GM10266 (cell line): ENCODE results near the gene CACNA1S.

Experiments used
- DNase-seq: peaks from one replicate; pipeline ENCODE4 v3.0.0; 2012; ENCODE audit errors: extremely low spot score
- TF ChIP-seq, protein P1 (sequence below): IDR thresholded peaks from 2 replicates; pipeline ENCODE4 v1.5.1; 2012; ENCODE audit warnings: mild to moderate bottlenecking, low read depth; ENCODE audit not compliant: control insufficient read depth, insufficient read depth; ENCODE audit errors: missing control alignments

CACNA1S gene

DNA sequence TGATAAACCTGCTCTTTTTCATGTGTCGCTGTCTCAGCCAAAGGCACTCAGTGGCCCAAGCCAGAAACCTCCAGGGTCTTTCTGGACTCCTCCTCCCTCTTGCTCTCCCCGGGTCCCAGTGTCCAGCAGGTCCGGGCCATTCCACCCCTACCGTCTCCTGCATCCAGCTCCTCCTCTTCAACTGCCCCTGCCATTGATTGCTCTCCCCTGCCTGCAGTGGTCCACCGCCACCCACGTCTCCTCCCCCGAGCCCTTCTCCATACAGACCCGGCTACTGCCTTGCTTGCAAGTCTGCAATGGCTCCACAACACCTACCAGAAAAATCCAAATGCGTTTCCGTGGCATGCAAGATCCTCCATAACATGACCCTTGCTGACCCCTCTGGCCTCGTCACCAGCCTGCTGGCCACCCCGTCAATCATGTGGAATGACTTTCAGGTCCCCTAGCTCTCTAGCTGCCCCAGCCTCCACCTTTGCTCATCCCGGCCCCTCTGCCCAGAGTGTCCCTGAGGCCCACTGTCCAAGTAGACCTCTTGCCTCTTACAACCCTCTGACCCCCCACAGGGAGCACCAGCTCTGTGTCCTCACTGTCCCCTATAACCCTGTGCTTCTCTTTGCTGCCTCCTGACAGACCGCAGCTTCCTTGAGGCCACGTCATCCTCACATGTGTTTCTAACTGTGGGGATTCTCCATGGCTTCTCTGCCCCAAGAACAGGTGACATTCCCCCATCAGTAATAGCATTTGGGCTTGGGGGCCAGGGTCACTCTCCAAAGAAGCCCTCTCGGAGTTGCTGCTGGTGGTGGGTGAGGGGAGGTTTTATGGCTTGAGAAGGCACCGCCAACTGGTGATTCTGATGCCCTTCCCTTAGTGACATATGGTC lies 15.0 kb downstream of the CACNA1S start:
- TF ChIP-seq, protein P1, sequence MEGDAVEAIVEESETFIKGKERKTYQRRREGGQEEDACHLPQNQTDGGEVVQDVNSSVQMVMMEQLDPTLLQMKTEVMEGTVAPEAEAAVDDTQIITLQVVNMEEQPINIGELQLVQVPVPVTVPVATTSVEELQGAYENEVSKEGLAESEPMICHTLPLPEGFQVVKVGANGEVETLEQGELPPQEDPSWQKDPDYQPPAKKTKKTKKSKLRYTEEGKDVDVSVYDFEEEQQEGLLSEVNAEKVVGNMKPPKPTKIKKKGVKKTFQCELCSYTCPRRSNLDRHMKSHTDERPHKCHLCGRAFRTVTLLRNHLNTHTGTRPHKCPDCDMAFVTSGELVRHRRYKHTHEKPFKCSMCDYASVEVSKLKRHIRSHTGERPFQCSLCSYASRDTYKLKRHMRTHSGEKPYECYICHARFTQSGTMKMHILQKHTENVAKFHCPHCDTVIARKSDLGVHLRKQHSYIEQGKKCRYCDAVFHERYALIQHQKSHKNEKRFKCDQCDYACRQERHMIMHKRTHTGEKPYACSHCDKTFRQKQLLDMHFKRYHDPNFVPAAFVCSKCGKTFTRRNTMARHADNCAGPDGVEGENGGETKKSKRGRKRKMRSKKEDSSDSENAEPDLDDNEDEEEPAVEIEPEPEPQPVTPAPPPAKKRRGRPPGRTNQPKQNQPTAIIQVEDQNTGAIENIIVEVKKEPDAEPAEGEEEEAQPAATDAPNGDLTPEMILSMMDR, result no peak
- DNase-seq, result no peak

DNA sequence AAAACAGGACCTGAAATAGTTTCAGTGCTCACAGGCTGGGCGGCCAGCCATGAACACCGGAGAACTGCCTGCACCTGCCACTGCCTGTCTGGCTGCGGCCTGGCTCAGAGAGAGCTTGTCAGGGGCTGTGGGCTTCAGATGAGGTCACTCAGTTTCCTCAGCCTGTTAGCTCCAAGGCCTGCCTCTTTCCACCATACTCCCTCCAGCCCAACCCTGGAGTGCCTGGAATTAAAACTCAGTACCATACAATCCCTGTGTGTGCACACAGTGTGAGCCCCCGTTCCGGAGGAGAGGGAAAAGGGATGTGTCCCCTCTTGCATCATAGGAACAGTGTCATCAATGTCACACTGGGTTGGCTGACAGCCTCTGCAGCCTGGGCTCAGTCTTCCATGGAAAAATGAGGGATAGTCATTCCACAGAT lies 16.2 kb downstream of the CACNA1S start:
- DNase-seq, result no peak

DNA sequence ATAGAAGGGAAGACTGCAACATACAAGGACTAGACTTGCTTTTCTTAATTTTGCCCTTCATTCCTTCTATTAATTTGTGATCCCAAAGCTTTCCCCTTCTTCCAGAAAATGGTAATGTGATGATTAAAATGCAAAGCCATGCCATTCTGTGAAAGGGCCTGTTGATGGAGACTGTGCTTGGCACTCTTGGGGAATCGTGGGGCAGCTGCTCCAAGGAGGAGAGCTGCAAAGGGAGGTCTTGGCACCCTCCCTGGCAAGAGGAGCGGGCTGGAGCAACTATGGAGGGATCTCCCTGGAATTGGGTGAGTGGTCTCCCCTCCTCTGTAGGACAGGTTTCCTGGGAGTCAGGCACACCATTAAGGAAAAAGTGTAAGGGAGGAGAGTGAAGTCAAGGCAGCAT lies 16.6 kb downstream of the CACNA1S start:
- no peak for DNase-seq
- TF ChIP-seq, protein P1, result no peak

More for the DNA sequence above, 16.2 kb downstream of the CACNA1S start:
- TF ChIP-seq, protein P1, result no peak

DNA sequence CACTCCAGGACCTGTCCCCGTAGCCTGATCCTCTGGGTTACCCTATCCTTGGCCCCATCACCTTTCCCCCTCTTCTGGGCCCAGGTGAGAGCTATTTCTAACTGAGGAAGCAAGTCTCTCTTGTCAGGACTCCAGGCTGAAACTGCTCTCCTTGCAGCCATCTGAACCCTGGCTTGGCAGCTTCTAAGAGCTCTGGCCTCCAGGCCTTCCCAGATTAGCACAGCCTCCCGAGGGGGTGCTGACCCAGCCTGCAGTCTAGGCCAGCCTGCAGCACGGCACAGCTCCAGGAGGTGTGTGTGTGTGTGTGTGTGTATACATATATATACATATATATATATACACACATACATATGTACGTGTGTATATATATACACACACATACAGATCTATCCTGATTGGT lies 17.4 kb downstream of the CACNA1S start:
- DNase-seq, result no peak
- TF ChIP-seq, protein P1, result no peak

DNA sequence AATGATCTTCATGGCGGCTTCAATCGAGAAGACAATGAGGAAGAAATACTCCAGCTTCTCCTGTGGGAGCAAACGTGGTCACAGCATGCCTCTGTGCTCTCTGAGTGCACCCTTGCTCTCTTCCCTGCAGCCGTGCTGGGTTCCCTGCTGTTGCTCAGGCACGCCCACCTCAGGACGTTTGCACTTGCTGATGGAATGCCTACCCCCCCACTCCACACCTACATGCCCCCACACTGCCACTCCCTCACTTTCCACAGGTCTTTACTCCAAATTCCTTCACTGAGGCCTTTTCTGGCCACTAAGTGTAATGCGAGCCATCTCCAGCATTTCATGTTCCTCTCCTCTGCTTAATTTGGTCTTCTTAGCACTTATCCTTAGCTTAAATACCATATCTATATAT lies 18.3 kb downstream of the CACNA1S start:
- no peak for DNase-seq
- TF ChIP-seq, protein P1, result no peak

DNA sequence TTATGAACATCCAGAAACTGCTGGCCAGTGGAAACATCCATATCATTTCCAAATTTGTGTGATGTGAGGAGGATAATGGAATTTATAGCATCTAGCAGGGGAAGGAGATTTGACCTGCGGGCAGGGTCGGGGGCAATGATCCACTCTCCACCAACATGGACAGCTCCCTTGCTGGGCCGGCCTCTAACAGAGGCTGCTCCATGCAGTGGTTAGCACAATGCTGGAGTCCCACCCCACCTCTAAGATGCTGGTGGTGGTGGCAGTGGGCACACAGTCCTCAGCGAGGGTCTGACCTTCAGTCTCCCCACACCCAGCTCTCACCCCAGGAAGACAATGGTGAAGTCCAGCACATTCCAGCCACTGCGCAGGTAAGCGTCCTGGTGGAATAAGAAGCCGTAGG lies 18.7 kb downstream of the CACNA1S start:
- DNase-seq, result no peak
- TF ChIP-seq, protein P1, result no peak

DNA sequence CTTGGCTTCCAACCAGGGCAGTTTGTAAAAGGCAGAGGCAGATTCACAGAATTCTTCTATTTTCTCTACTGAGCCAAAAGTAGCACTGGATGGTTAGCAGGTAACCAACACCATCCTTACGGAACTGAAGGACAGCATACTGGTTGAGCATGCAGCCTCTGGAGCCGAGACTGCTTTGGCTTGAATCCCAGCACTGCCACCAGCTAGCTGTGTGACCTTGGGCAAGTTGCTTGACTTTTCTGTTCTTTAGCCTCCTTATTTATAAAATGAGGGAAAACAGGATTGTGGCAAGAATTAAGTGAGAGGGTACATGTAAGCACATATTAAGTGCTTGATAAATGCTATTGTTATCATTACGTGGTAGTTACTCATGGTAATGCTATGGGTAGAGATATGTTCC lies 19.5 kb downstream of the CACNA1S start:
- TF ChIP-seq, protein P1, result no peak
- no peak for DNase-seq
